Thoracic aorta (tissue), 2 donors: ENCODE results near the gene PLPPR1. TPM values are rescaled to one million over a fixed set of nuclear protein-coding genes. Genes with fewer than 3 reads are reported as not detected.

Source experiments
- ATAC-seq: fragments of 150-250 bp; one replicate; pipeline ENCODE4 v1.8.0; 2017; ENCODE audit warnings: low read depth; ENCODE audit not compliant: insufficient number of reproducible peaks, low FRiP score
- DNase-seq: peaks from one replicate; pipeline ENCODE4 v3.0.0-alpha.2; 2020; ENCODE audit warnings: low spot score
- H3K27ac ChIP-seq, 2 donors: fragments of 200-600 bp; sonication (generic); 1 replicate in 1 of 2; 2 replicates in 1 of 2; pipeline ENCODE4 v1.5.1; 2016; ENCODE audit warnings: mild to moderate bottlenecking in 2 of 2, moderate library complexity in 2 of 2
- H3K27me3 ChIP-seq: fragments of 200-600 bp; sonication (generic); replicated peaks from 2 replicates; pipeline ENCODE4 v1.6.0; 2016; ENCODE audit warnings: mild to moderate bottlenecking; ENCODE audit not compliant: insufficient read depth
- H3K36me3 ChIP-seq: fragments of 200-600 bp; sonication (generic); one replicate; pipeline ENCODE4 v1.5.1; 2016
- H3K4me1 ChIP-seq, 2 donors: fragments of 200-600 bp; sonication (generic); 1 replicate in 1 of 2; 2 replicates in 1 of 2; pipeline versions ENCODE4 v1.5.1 to v1.6.0; 2016; ENCODE audit warnings: low read depth in 2 of 2, mild to moderate bottlenecking in 1 of 2; ENCODE audit not compliant: control insufficient read depth in 1 of 2
- H3K4me3 ChIP-seq: fragments of 200-600 bp; sonication (generic); 2 replicates; pipeline ENCODE4 v1.5.1; 2016; ENCODE audit warnings: mild to moderate bottlenecking
- H3K9me3 ChIP-seq: fragments of 200-600 bp; sonication (generic); 2 replicates; pipeline ENCODE4 v1.5.1; 2016
- total RNA-seq, 2 donors: library from RNA; depleted of rRNA; stranded (reverse); fragments of >200 nt; gene quantifications; one replicate each; pipeline versions ENCODE4 v1.1.0 to v1.2.3, GENCODE V29; 2016
- TF ChIP-seq, protein P1 (sequence below): fragments of 200-600 bp; sonication (generic); IDR thresholded peaks from one replicate; pipeline ENCODE4 v1.5.1; 2019; ENCODE audit warnings: antibody characterized with exemption

The PLPPR1 gene
- total RNA-seq, 2 donors from 2014 or later, result not detected

DNA sequence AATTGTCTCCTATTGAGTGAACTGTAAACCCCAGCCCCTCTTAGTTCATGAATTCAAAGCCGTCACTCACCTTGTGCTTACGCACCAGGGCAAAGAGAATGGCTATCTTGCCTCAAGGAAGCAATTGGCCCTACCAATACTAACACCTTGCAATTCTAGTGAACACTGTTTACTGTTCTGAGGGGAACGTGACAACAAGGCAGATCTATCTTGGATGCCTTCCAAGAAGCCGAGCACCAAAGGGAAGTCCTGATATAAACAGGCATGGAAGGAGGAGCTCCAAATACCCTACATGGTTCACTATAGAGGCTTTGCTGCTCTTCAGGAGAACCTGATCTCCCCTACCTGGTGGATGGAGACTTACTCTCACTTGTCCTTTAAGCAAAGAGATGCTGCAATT, 1.7 kb upstream of the PLPPR1 start:
- no peaks in the 10 kb centered on the region for H3K9me3 ChIP-seq
- H3K4me1 ChIP-seq, result no peaks in the 10 kb centered on the region
- DNase-seq, result no peak
- no peak overlapping the region for H3K4me3 ChIP-seq
- H3K27ac ChIP-seq, result no peak overlapping the region
- H3K36me3 ChIP-seq, result no peaks in the 10 kb centered on the region
- TF ChIP-seq, protein P1, sequence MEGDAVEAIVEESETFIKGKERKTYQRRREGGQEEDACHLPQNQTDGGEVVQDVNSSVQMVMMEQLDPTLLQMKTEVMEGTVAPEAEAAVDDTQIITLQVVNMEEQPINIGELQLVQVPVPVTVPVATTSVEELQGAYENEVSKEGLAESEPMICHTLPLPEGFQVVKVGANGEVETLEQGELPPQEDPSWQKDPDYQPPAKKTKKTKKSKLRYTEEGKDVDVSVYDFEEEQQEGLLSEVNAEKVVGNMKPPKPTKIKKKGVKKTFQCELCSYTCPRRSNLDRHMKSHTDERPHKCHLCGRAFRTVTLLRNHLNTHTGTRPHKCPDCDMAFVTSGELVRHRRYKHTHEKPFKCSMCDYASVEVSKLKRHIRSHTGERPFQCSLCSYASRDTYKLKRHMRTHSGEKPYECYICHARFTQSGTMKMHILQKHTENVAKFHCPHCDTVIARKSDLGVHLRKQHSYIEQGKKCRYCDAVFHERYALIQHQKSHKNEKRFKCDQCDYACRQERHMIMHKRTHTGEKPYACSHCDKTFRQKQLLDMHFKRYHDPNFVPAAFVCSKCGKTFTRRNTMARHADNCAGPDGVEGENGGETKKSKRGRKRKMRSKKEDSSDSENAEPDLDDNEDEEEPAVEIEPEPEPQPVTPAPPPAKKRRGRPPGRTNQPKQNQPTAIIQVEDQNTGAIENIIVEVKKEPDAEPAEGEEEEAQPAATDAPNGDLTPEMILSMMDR, result no peak
- peaks cover 7% of the 10 kb centered on the region for H3K27me3 ChIP-seq
- no peak for ATAC-seq

DNA sequence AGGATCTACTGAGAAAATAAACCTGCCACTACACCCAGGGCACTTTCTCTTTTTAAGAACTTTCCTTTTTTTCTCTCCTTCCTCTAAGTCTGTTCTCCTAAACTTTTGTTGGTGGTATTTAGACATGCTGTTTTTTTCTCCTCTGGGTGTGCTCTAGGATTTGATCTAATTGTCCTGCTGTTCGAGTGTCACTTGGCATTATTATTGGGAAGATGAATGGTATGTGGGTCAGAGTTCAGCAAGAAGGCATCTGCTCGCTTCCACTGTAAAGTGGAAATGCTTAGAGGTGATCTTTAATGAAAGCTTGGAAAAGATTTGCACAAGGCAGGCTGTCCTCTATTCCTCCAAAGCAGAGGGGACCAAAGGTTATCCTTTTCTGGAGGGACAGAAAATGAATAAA, 1.3 kb upstream of the PLPPR1 start:
- H3K9me3 ChIP-seq, result no peaks in the 10 kb centered on the region
- no peak for DNase-seq
- H3K4me1 ChIP-seq, result no peaks in the 10 kb centered on the region
- TF ChIP-seq, protein P1, result no peak
- ATAC-seq, result no peak
- no peak overlapping the region for H3K27ac ChIP-seq
- no peak overlapping the region for H3K4me3 ChIP-seq
- no peaks in the 10 kb centered on the region for H3K36me3 ChIP-seq
- H3K27me3 ChIP-seq, result peaks cover 7% of the 10 kb centered on the region

DNA sequence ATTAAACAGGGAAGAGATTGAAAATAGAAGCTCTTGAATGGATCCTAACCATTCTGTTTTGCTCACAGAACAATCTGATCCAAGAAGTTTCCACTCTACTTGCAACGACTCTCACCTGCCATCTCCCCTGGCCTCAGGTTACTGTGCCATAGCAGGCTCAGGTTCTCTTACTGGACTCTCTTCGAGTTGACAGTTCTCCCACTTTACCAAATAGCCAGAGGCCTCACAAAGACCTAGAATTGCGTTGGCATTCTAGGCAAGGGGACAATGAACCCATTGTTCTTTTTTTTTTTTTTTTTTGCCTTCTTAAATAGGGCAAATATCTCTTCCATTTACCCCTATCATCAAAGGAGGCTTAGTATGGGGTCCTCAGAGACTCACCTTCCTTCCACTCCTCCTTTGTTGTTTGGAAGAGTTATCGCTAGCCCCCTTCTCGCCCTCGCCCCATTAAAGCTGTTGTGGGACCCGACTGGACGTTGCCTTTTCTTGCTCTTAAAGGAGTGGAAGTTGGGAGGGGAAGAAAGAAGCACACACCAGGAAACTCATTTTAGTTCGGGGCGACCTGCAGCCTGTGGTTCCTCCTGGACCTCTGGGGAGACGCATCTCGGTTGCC, 688 bp upstream of the PLPPR1 start:
- TF ChIP-seq, protein P1, result no peak
- H3K9me3 ChIP-seq, result no peaks in the 10 kb centered on the region
- H3K27me3 ChIP-seq, result peaks cover 7% of the 10 kb centered on the region
- no peak overlapping the region for H3K27ac ChIP-seq
- H3K4me3 ChIP-seq, result peak overlapping the region; percentile 53
- ATAC-seq (no peak), DNase-seq (no peak)
- no peaks in the 10 kb centered on the region for H3K4me1 ChIP-seq
- H3K36me3 ChIP-seq, result no peaks in the 10 kb centered on the region

DNA sequence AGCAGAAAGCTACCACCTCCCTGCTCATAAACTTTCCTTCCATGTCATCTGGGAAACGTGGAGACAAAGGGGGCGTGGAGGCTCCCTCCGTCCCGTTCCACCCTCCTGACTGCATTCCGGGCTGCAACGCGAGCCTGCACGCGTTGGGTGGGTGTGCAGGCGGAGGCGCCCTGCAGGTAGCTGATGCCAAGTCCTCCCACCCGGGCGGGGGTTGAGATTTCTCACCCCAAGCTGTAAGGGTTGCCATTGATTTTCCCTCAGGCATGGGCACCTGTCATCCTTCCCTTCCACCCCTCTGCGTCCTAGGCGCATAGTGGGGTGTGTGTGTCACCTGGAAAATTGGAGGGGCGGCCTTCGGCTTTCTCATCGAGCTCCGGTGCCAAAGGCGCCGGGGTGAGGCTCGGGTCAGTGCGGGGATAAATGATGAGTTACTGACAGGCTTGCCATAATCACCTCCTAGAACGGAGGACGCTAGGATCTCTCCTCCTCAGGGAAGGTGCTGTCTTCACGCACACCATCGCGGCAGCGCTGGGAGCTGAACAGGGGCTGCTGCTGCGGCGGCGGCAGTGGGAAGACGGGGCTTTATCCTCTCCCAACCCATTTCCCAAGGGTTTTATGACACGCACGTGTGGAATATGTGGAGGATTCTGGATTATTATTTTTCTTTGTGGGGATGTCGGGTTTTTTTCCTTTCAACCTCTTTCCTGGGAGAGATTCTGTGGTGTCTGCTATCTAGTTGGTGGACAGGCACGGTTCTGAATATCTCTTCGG, 973 bp downstream of the PLPPR1 start:
- Histone ChIP-seq H3K4me1 (no peaks in the 10 kb centered on the region), H3K27me3 (peaks cover 7% of the 10 kb centered on the region), H3K9me3 (no peaks in the 10 kb centered on the region), H3K36me3 (no peaks in the 10 kb centered on the region), H3K27ac (no peak overlapping the region), H3K4me3 (no peak overlapping the region)
- ATAC-seq (no peak), DNase-seq (no peak)
- TF ChIP-seq, protein P1, result no peak

DNA sequence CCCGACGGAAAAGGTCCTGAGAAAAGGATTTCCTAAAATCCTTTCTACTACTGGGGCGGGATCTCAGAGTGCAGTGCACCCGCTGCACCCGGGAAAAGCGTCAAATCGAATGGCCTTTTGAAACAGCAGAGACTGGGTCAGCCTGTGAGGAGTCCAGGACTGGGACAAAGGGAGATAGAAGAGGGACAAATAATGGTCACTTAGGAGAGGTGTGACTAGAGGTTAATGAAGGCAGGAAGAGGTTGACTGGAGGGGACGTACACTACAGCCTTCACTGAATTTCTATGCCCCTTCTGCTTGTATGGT, 1.5 kb downstream of the PLPPR1 start:
- Histone ChIP-seq H3K4me3 (no peak overlapping the region), H3K27me3 (peaks cover 7% of the 10 kb centered on the region), H3K9me3 (no peaks in the 10 kb centered on the region), H3K4me1 (no peaks in the 10 kb centered on the region), H3K36me3 (no peaks in the 10 kb centered on the region), H3K27ac (no peak overlapping the region)
- TF ChIP-seq, protein P1, result no peak
- ATAC-seq, result no peak
- DNase-seq, result no peak
